ENCODE data around the gene TUBAL3.
A peak's percentile ranks its signal among the peaks of the same experiment; 100 is the strongest.

TUBAL3 gene

GRCh38 chr10:5450605-5451384, 46.2 kb upstream of the TUBAL3 start:
- TF ChIP-seq, protein P1, sequence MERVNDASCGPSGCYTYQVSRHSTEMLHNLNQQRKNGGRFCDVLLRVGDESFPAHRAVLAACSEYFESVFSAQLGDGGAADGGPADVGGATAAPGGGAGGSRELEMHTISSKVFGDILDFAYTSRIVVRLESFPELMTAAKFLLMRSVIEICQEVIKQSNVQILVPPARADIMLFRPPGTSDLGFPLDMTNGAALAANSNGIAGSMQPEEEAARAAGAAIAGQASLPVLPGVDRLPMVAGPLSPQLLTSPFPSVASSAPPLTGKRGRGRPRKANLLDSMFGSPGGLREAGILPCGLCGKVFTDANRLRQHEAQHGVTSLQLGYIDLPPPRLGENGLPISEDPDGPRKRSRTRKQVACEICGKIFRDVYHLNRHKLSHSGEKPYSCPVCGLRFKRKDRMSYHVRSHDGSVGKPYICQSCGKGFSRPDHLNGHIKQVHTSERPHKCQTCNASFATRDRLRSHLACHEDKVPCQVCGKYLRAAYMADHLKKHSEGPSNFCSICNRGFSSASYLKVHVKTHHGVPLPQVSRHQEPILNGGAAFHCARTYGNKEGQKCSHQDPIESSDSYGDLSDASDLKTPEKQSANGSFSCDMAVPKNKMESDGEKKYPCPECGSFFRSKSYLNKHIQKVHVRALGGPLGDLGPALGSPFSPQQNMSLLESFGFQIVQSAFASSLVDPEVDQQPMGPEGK (CRISPR knock-in tag; IDR thresholded peaks at IDR 0.05; ENCODE audit: borderline replicate concordance): no peak
- TF ChIP-seq SNAI2 (CRISPR knock-in tag; IDR thresholded peaks at IDR 0.05) (no peak), ZC3H10 (CRISPR knock-in tag; IDR thresholded peaks at IDR 0.05) (no peak), CREB5 (CRISPR knock-in tag; IDR thresholded peaks at IDR 0.05; ENCODE audit: low read depth) (no peak), ISL1 (CRISPR knock-in tag; IDR thresholded peaks at IDR 0.05) (no peak), CSRNP3 (CRISPR knock-in tag; IDR thresholded peaks at IDR 0.05) (no peak), ZNF565 (CRISPR knock-in tag; conservative IDR thresholded peaks at IDR 0.05; ENCODE audit: low read depth) (no peak), ZFP30 (CRISPR knock-in tag; IDR thresholded peaks at IDR 0.05) (no peak), ZFP3 (CRISPR knock-in tag; IDR thresholded peaks at IDR 0.05) (no peak), ZNF70 (CRISPR knock-in tag; IDR thresholded peaks at IDR 0.05) (no peak), TOX (CRISPR knock-in tag; IDR thresholded peaks at IDR 0.05; ENCODE audit: borderline replicate concordance) (no peak), CSDC2 (CRISPR knock-in tag; IDR thresholded peaks at IDR 0.05) (no peak), BACH2 (CRISPR knock-in tag; IDR thresholded peaks at IDR 0.05; ENCODE audit: borderline replicate concordance) (no peak), RARB (CRISPR knock-in tag; IDR thresholded peaks at IDR 0.05) (no peak), ZNF8 (CRISPR knock-in tag; IDR thresholded peaks at IDR 0.05) (no peak), TSHZ2 (CRISPR knock-in tag; IDR thresholded peaks at IDR 0.05) (no peak), GLIS3 (CRISPR knock-in tag; IDR thresholded peaks at IDR 0.05) (no peak)
- TF ChIP-seq, protein P2, sequence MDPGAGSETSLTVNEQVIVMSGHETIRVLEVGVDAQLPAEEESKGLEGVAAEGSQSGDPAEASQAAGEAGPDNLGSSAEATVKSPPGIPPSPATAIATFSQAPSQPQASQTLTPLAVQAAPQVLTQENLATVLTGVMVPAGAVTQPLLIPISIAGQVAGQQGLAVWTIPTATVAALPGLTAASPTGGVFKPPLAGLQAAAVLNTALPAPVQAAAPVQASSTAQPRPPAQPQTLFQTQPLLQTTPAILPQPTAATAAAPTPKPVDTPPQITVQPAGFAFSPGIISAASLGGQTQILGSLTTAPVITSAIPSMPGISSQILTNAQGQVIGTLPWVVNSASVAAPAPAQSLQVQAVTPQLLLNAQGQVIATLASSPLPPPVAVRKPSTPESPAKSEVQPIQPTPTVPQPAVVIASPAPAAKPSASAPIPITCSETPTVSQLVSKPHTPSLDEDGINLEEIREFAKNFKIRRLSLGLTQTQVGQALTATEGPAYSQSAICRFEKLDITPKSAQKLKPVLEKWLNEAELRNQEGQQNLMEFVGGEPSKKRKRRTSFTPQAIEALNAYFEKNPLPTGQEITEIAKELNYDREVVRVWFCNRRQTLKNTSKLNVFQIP (CRISPR knock-in tag; IDR thresholded peaks at IDR 0.05; ENCODE audit: borderline replicate concordance, low read depth): no peak
- ATAC-seq: no peak

GRCh38 chr10:5449823-5450222, 45.2 kb upstream of the TUBAL3 start:
- TF ChIP-seq, protein P2 (CRISPR knock-in tag; IDR thresholded peaks at IDR 0.05; ENCODE audit: borderline replicate concordance, low read depth): no peak
- no peak for TF ChIP-seq BACH2 (CRISPR knock-in tag; IDR thresholded peaks at IDR 0.05; ENCODE audit: borderline replicate concordance)
- TF ChIP-seq CSDC2 (CRISPR knock-in tag; IDR thresholded peaks at IDR 0.05): no peak
- no peak for TF ChIP-seq TCF4 (CRISPR knock-in tag; IDR thresholded peaks at IDR 0.05; ENCODE audit: borderline replicate concordance)
- no peak for TF ChIP-seq ZC3H10 (CRISPR knock-in tag; IDR thresholded peaks at IDR 0.05)
- no peak for TF ChIP-seq ZFP3 (CRISPR knock-in tag; IDR thresholded peaks at IDR 0.05)
- no peak for TF ChIP-seq SNAI2 (CRISPR knock-in tag; IDR thresholded peaks at IDR 0.05)
- peak; percentile 53 for ATAC-seq

All from SK-N-SH treated with all-trans-retinoic acid at 6 μM for 48 hours (cell line).